Activated T-cell treated with anti-CD3 and anti-CD28 coated beads, Interleukin-2, amount 50 U/mL, for 72 hours (primary cell): ENCODE measurements around the gene DNMT1. TPM values are rescaled to one million over a fixed set of nuclear protein-coding genes. Genes with fewer than 3 reads are reported as not detected.

Experiments
- ATAC-seq, 2 donors: fragments of 150-1000 bp; cut with Tn5 transposase; replicated peaks in 1 of 2; 2 replicates each; pipeline ENCODE4 v1.10.0; 2021; ENCODE audit warnings: moderate library complexity in 2 of 2, mild to moderate bottlenecking in 1 of 2
- DNase-seq, 2 donors: peaks; one replicate each; pipeline ENCODE4 v3.0.0; 2021 to 2022; ENCODE audit warnings: mixed read lengths in 1 of 2
- H3K27ac Mint-ChIP-seq: one replicate; pipeline ENCODE4 v1.8.0; 2022; ENCODE audit warnings: mild to moderate bottlenecking, moderate library complexity, mixed read lengths
- H3K27me3 Mint-ChIP-seq: one replicate; pipeline ENCODE4 v1.8.0; 2022; ENCODE audit warnings: low read depth, mixed read lengths
- H3K36me3 Mint-ChIP-seq, 2 donors: one replicate each; pipeline ENCODE4 v1.8.0; 2022; ENCODE audit warnings: mixed read lengths in 2 of 2, mild to moderate bottlenecking in 1 of 2; ENCODE audit not compliant: insufficient read depth in 2 of 2
- H3K4me1 Mint-ChIP-seq: one replicate; pipeline ENCODE4 v1.8.0; 2022; ENCODE audit warnings: low read depth, mixed read lengths
- H3K4me3 Mint-ChIP-seq, 2 donors: one replicate each; pipeline ENCODE4 v1.8.0; 2022; ENCODE audit warnings: mild to moderate bottlenecking in 2 of 2, mixed read lengths in 2 of 2, moderate library complexity in 2 of 2
- H3K9me3 Mint-ChIP-seq, 2 donors: one replicate each; pipeline ENCODE4 v1.8.0; 2022; ENCODE audit warnings: mixed read lengths in 2 of 2
- total RNA-seq, 2 donors: library from RNA; stranded (reverse); gene quantifications; one replicate each; pipeline ENCODE4 v1.2.3, GENCODE V29; 2022

DNMT1 gene
- total RNA-seq, 2 donors from 2014 or later: 294 to 304 TPM

GRCh38 chr19:10096615-10096963 is 98.2 kb downstream of the DNMT1 start:
- Mint-ChIP-seq H3K27ac (peak overlapping the region; percentile 42), H3K9me3 (no peaks in the 10 kb centered on the region), H3K4me1 (peaks cover 40% of the 10 kb centered on the region), H3K36me3 (peaks cover 5 to 11% of the 10 kb centered on the region in 2 donors), H3K27me3 (no peaks in the 10 kb centered on the region), H3K4me3 (peak overlapping the region; percentile 76 to 87)
- no peak for DNase-seq
- no peak for ATAC-seq

- H3K9me3 Mint-ChIP-seq: no peaks in the 10 kb centered on the region
- DNase-seq (peak; percentile 89 to 96), ATAC-seq (peak; percentile 94 to 95)
- H3K36me3 Mint-ChIP-seq: peaks cover 5 to 11% of the 10 kb centered on the region in 2 donors
- H3K4me3 Mint-ChIP-seq: peak overlapping the region; percentile 76 to 87
- peaks cover 35% of the 10 kb centered on the region for H3K4me1 Mint-ChIP-seq
- no peaks in the 10 kb centered on the region for H3K27me3 Mint-ChIP-seq
- no peak overlapping the region for H3K27ac Mint-ChIP-seq
Observed at GRCh38 chr19:10095948-10096614, 98.7 kb downstream of the DNMT1 start.

GRCh38 chr19:10095622-10095947 is 99.2 kb downstream of the DNMT1 start:
- ATAC-seq: no peak
- Mint-ChIP-seq H3K36me3 (peaks cover 5 to 11% of the 10 kb centered on the region in 2 donors), H3K27ac (peak overlapping the region; percentile 96), H3K4me1 (peaks cover 30% of the 10 kb centered on the region), H3K27me3 (no peaks in the 10 kb centered on the region), H3K4me3 (peak overlapping the region; percentile 25 to 60), H3K9me3 (no peaks in the 10 kb centered on the region)
- DNase-seq: no peak

GRCh38 chr19:10093295-10094186 is 101.2 kb downstream of the DNMT1 start:
- no peak overlapping the region for H3K4me3 Mint-ChIP-seq
- no peaks in the 10 kb centered on the region for H3K9me3 Mint-ChIP-seq
- H3K4me1 Mint-ChIP-seq: peaks cover 14% of the 10 kb centered on the region
- no peaks in the 10 kb centered on the region for H3K27me3 Mint-ChIP-seq
- ATAC-seq: no peak
- DNase-seq: no peak
- peak overlapping the region; percentile 35 for H3K27ac Mint-ChIP-seq
- peaks cover 5 to 11% of the 10 kb centered on the region in 2 donors for H3K36me3 Mint-ChIP-seq

- ATAC-seq: no peak
- Mint-ChIP-seq H3K9me3 (no peaks in the 10 kb centered on the region), H3K27me3 (no peaks in the 10 kb centered on the region), H3K27ac (peak overlapping the region; percentile 17), H3K4me1 (peaks cover 11% of the 10 kb centered on the region), H3K4me3 (no peak overlapping the region), H3K36me3 (peaks cover 5 to 11% of the 10 kb centered on the region in 2 donors)
- no peak for DNase-seq
Observed at GRCh38 chr19:10092648-10093294, 102.0 kb downstream of the DNMT1 start.

- Mint-ChIP-seq H3K36me3 (peaks cover 7 to 12% of the 10 kb centered on the region in 2 donors), H3K9me3 (no peaks in the 10 kb centered on the region)
- no peak for DNase-seq
Observed at GRCh38 chr19:10091895-10092641, 102.7 kb downstream of the DNMT1 start.

GRCh38 chr19:10091370-10091687 is 103.4 kb downstream of the DNMT1 start:
- Mint-ChIP-seq H3K9me3 (no peaks in the 10 kb centered on the region), H3K4me1 (peaks cover 10% of the 10 kb centered on the region), H3K27ac (no peak overlapping the region), H3K36me3 (peaks cover 7 to 12% of the 10 kb centered on the region in 2 donors), H3K27me3 (no peaks in the 10 kb centered on the region), H3K4me3 (no peak overlapping the region)
- ATAC-seq: no peak
- DNase-seq: no peak

More at GRCh38 chr19:10091895-10092641, 102.7 kb downstream of the DNMT1 start:
- Mint-ChIP-seq H3K4me1 (peaks cover 15% of the 10 kb centered on the region), H3K27ac (no peak overlapping the region), H3K4me3 (no peak overlapping the region), H3K27me3 (no peaks in the 10 kb centered on the region)
- ATAC-seq: no peak

GRCh38 chr19:10089801-10090375 is 104.9 kb downstream of the DNMT1 start:
- H3K4me1 Mint-ChIP-seq: peaks cover 14% of the 10 kb centered on the region
- no peaks in the 10 kb centered on the region for H3K9me3 Mint-ChIP-seq
- H3K4me3 Mint-ChIP-seq: no peak overlapping the region
- DNase-seq (no peak), ATAC-seq (no peak)
- peaks cover 7 to 12% of the 10 kb centered on the region in 2 donors for H3K36me3 Mint-ChIP-seq
- no peak overlapping the region for H3K27ac Mint-ChIP-seq
- no peaks in the 10 kb centered on the region for H3K27me3 Mint-ChIP-seq

GRCh38 chr19:10088949-10089554 is 105.7 kb downstream of the DNMT1 start:
- DNase-seq (no peak), ATAC-seq (no peak)
- Mint-ChIP-seq H3K9me3 (no peaks in the 10 kb centered on the region), H3K4me3 (no peak overlapping the region), H3K27me3 (no peaks in the 10 kb centered on the region), H3K36me3 (peaks cover 7 to 11% of the 10 kb centered on the region in 2 donors), H3K27ac (peak overlapping the region; percentile 29), H3K4me1 (peaks cover 14% of the 10 kb centered on the region)

- Mint-ChIP-seq H3K4me3 (peak overlapping the region; percentile 87 to 89), H3K27ac (peak overlapping the region; percentile 11), H3K9me3 (no peaks in the 10 kb centered on the region), H3K36me3 (peaks cover 2 to 4% of the 10 kb centered on the region in 2 donors), H3K27me3 (no peaks in the 10 kb centered on the region), H3K4me1 (peaks cover 14% of the 10 kb centered on the region)
- ATAC-seq (no peak), DNase-seq (no peak)
Observed at GRCh38 chr19:10087296-10088061, 107.3 kb downstream of the DNMT1 start.

- H3K36me3 Mint-ChIP-seq: peaks cover 1 to 2% of the 10 kb centered on the region in 2 donors
- H3K4me3 Mint-ChIP-seq: peak overlapping the region; percentile 87 to 89
- H3K27ac Mint-ChIP-seq: peak overlapping the region; percentile 38
- H3K27me3 Mint-ChIP-seq: no peaks in the 10 kb centered on the region
- H3K4me1 Mint-ChIP-seq: peaks cover 14% of the 10 kb centered on the region
- no peaks in the 10 kb centered on the region for H3K9me3 Mint-ChIP-seq
- ATAC-seq: peak in 1 of 2 donors; percentile 35
- peak; percentile 53 to 55 for DNase-seq
Observed at GRCh38 chr19:10086591-10087192, 108.1 kb downstream of the DNMT1 start.
